ENCODE results near the gene EML6.

The EML6 gene

GRCh38 chr2:54954705-54955357, 231.4 kb downstream of the EML6 start:
- Histone ChIP-seq H3K4me3 (ENCODE audit: insufficient read depth, low read depth, low read length, poor library complexity, severe bottlenecking) (no peak overlapping the region), H3K27ac (ENCODE audit: insufficient read depth, low read length, poor library complexity, severe bottlenecking) (no peak overlapping the region), H3K9me3 (ENCODE audit: control insufficient read depth, low read length) (no peaks in the 10 kb centered on the region), H3K4me1 (ENCODE audit: control insufficient read depth, insufficient read depth, low read length, poor library complexity, severe bottlenecking) (no peaks in the 10 kb centered on the region), H3K27me3 (replicated peaks; ENCODE audit: control insufficient read depth, insufficient read depth, low read length, poor library complexity, severe bottlenecking) (no peaks in the 10 kb centered on the region), H3K36me3 (ENCODE audit: control insufficient read depth, insufficient read depth, low read length) (no peaks in the 10 kb centered on the region)
- DNase-seq: no peak

DNA sequence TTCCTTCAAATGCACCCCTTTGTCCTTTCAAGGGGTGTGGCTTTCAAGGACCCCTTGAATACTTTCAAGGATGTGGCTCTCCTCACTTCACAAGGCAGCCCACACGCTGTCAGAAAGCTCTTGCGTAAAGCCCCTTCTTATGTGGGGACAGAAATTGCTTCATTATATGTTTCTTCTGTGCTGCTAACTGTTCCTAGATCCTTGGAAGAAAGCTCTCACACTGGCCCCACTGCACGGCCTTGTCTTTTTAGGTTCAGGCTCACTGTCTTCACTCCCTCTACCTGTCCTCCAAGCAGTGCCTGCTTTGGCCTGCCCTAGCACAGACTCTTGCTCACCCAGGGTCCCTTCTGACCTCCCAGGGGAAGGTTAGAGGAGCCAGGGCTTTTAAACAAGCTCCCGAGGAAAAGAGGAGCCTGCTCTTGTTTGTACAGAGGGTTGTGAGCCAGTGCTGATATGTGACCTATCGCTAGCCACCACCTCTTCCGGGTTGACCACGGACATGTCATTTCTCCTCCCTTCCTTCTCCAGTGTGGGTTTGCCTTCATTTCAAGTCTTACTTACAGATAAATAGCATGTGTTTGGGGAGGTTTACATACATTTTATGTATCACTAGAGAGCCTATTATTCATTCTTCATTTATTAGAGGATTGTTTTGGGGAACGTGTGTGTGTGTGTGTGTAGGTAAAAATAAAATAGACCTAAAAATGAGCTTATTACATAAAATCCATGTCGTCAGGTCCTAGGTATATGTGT, 232.1 kb downstream of the EML6 start:
- no peak overlapping the region for H3K4me3 ChIP-seq (ENCODE audit: insufficient read depth, low read depth, low read length, poor library complexity, severe bottlenecking)
- DNase-seq: no peak
- H3K27ac ChIP-seq (ENCODE audit: insufficient read depth, low read length, poor library complexity, severe bottlenecking): no peak overlapping the region
- no peaks in the 10 kb centered on the region for H3K9me3 ChIP-seq (ENCODE audit: control insufficient read depth, low read length)
- H3K4me1 ChIP-seq (ENCODE audit: control insufficient read depth, insufficient read depth, low read length, poor library complexity, severe bottlenecking): no peaks in the 10 kb centered on the region
- H3K36me3 ChIP-seq (ENCODE audit: control insufficient read depth, insufficient read depth, low read length): no peaks in the 10 kb centered on the region
- no peaks in the 10 kb centered on the region for H3K27me3 ChIP-seq (replicated peaks; ENCODE audit: control insufficient read depth, insufficient read depth, low read length, poor library complexity, severe bottlenecking)

GRCh38 chr2:54956111-54956627, 232.7 kb downstream of the EML6 start:
- DNase-seq: no peak
- H3K4me3 ChIP-seq (ENCODE audit: insufficient read depth, low read depth, low read length, poor library complexity, severe bottlenecking): no peak overlapping the region
- no peaks in the 10 kb centered on the region for H3K36me3 ChIP-seq (ENCODE audit: control insufficient read depth, insufficient read depth, low read length)
- H3K9me3 ChIP-seq (ENCODE audit: control insufficient read depth, low read length): no peaks in the 10 kb centered on the region
- no peaks in the 10 kb centered on the region for H3K27me3 ChIP-seq (replicated peaks; ENCODE audit: control insufficient read depth, insufficient read depth, low read length, poor library complexity, severe bottlenecking)
- no peak overlapping the region for H3K27ac ChIP-seq (ENCODE audit: insufficient read depth, low read length, poor library complexity, severe bottlenecking)
- no peaks in the 10 kb centered on the region for H3K4me1 ChIP-seq (ENCODE audit: control insufficient read depth, insufficient read depth, low read length, poor library complexity, severe bottlenecking)

DNA sequence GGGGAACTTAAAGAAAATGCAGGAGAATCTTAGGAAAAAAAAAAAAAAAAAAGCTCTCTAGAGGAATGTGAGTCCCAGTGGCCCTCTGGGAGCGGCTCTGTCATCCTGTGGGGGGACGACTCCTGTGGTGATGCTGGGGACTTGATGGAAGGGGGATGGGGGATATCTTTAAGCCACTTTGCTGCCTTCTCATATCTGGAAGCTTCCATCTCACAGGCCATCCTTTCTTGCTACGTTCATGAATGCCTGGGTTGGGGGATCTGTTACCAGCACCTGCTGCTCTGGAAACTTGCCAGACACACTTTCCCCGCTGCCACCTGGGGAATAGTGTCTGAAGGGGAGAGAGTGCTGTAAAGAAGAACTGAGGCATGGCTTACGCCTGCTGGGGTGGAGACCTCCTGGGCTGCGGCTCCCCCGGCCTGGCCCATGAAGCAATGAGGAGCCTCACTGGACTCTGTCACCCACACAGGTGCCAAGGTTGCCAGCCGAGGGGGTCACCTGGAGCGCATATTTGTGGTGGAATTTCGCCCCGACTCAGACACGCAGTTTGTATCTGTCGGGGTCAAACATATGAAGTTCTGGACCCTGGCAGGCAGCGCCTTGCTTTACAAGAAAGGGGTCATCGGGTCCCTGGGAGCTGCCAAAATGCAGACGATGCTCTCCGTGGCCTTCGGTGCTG, 234.0 kb downstream of the EML6 start:
- no peaks in the 10 kb centered on the region for H3K9me3 ChIP-seq (ENCODE audit: control insufficient read depth, low read length)
- no peak overlapping the region for H3K27ac ChIP-seq (ENCODE audit: insufficient read depth, low read length, poor library complexity, severe bottlenecking)
- no peak for DNase-seq
- no peak overlapping the region for H3K4me3 ChIP-seq (ENCODE audit: insufficient read depth, low read depth, low read length, poor library complexity, severe bottlenecking)
- H3K36me3 ChIP-seq (ENCODE audit: control insufficient read depth, insufficient read depth, low read length): no peaks in the 10 kb centered on the region
- H3K4me1 ChIP-seq (ENCODE audit: control insufficient read depth, insufficient read depth, low read length, poor library complexity, severe bottlenecking): no peaks in the 10 kb centered on the region
- H3K27me3 ChIP-seq (replicated peaks; ENCODE audit: control insufficient read depth, insufficient read depth, low read length, poor library complexity, severe bottlenecking): no peaks in the 10 kb centered on the region

DNA sequence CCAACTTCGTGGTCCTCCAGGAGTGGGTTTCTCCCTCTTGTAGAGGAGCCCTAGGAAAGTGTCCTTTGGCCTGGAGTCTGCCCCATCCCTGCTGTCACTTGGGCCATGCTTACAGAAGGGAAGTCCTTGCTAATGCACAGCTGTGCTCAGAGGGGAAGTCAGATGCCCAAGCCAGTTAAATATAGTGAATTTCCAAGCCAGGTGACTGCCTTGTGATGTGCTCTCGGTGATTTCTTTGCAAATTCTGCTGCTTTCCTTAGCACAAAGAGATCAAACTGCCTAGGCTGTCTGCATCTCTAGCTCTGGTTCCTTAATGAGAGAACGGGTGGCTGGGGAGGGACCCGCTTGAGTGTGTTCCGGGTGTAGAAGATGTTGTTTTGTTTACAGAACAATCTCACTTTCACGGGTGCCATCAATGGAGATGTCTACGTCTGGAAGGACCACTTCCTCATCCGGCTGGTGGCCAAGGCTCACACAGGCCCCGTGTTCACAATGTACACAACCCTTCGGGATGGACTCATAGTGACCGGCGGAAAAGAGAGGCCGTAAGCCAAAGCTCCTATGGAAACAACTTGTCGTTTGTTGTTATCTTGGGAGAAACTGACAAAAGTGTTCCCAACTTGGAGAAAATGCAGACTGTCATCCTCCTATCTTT, 235.4 kb downstream of the EML6 start:
- no peaks in the 10 kb centered on the region for H3K4me1 ChIP-seq (ENCODE audit: control insufficient read depth, insufficient read depth, low read length, poor library complexity, severe bottlenecking)
- H3K9me3 ChIP-seq (ENCODE audit: control insufficient read depth, low read length): no peaks in the 10 kb centered on the region
- no peaks in the 10 kb centered on the region for H3K27me3 ChIP-seq (replicated peaks; ENCODE audit: control insufficient read depth, insufficient read depth, low read length, poor library complexity, severe bottlenecking)
- no peak for DNase-seq
- no peak overlapping the region for H3K27ac ChIP-seq (ENCODE audit: insufficient read depth, low read length, poor library complexity, severe bottlenecking)
- no peak overlapping the region for H3K4me3 ChIP-seq (ENCODE audit: insufficient read depth, low read depth, low read length, poor library complexity, severe bottlenecking)
- no peaks in the 10 kb centered on the region for H3K36me3 ChIP-seq (ENCODE audit: control insufficient read depth, insufficient read depth, low read length)

DNA sequence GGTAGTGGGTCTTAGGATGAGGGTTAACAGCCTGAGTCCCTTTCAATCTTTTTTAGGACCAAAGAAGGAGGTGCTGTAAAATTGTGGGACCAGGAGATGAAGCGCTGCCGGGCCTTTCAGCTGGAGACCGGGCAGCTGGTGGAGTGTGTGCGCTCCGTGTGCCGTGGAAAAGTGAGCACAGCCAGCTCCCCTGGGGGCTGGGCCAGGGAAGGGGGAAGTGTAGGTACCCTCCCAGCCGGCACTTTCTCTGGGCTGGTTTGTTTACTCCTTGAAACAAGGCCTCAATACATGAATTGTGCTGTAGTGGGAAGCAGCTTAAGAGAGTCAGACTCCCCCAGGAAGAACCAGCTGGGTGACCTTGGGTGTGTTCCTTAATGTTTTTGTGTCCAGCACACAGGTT, 236.7 kb downstream of the EML6 start:
- Histone ChIP-seq H3K4me1 (ENCODE audit: control insufficient read depth, insufficient read depth, low read length, poor library complexity, severe bottlenecking) (peaks cover 10% of the 10 kb centered on the region), H3K27ac (ENCODE audit: insufficient read depth, low read length, poor library complexity, severe bottlenecking) (no peak overlapping the region), H3K36me3 (ENCODE audit: control insufficient read depth, insufficient read depth, low read length) (no peaks in the 10 kb centered on the region), H3K4me3 (ENCODE audit: insufficient read depth, low read depth, low read length, poor library complexity, severe bottlenecking) (no peak overlapping the region), H3K9me3 (ENCODE audit: control insufficient read depth, low read length) (no peaks in the 10 kb centered on the region), H3K27me3 (replicated peaks; ENCODE audit: control insufficient read depth, insufficient read depth, low read length, poor library complexity, severe bottlenecking) (no peaks in the 10 kb centered on the region)
- no peak for DNase-seq

GRCh38 chr2:54962511-54962910, 239.0 kb downstream of the EML6 start:
- Histone ChIP-seq H3K4me3 (ENCODE audit: insufficient read depth, low read depth, low read length, poor library complexity, severe bottlenecking) (no peak overlapping the region), H3K27me3 (replicated peaks; ENCODE audit: control insufficient read depth, insufficient read depth, low read length, poor library complexity, severe bottlenecking) (no peaks in the 10 kb centered on the region), H3K4me1 (ENCODE audit: control insufficient read depth, insufficient read depth, low read length, poor library complexity, severe bottlenecking) (peaks cover 25% of the 10 kb centered on the region), H3K36me3 (ENCODE audit: control insufficient read depth, insufficient read depth, low read length) (no peaks in the 10 kb centered on the region), H3K9me3 (ENCODE audit: control insufficient read depth, low read length) (no peaks in the 10 kb centered on the region), H3K27ac (ENCODE audit: insufficient read depth, low read length, poor library complexity, severe bottlenecking) (no peak overlapping the region)
- DNase-seq: no peak

GRCh38 chr2:54962935-54963440, 239.5 kb downstream of the EML6 start:
- Histone ChIP-seq H3K36me3 (ENCODE audit: control insufficient read depth, insufficient read depth, low read length) (no peaks in the 10 kb centered on the region), H3K27ac (ENCODE audit: insufficient read depth, low read length, poor library complexity, severe bottlenecking) (no peak overlapping the region), H3K9me3 (ENCODE audit: control insufficient read depth, low read length) (no peaks in the 10 kb centered on the region), H3K27me3 (replicated peaks; ENCODE audit: control insufficient read depth, insufficient read depth, low read length, poor library complexity, severe bottlenecking) (no peaks in the 10 kb centered on the region), H3K4me1 (ENCODE audit: control insufficient read depth, insufficient read depth, low read length, poor library complexity, severe bottlenecking) (peaks cover 25% of the 10 kb centered on the region), H3K4me3 (ENCODE audit: insufficient read depth, low read depth, low read length, poor library complexity, severe bottlenecking) (no peak overlapping the region)
- no peak for DNase-seq

GRCh38 chr2:54963476-54963875, 240.0 kb downstream of the EML6 start:
- Histone ChIP-seq H3K4me1 (ENCODE audit: control insufficient read depth, insufficient read depth, low read length, poor library complexity, severe bottlenecking) (peaks cover 25% of the 10 kb centered on the region), H3K36me3 (ENCODE audit: control insufficient read depth, insufficient read depth, low read length) (no peaks in the 10 kb centered on the region), H3K9me3 (ENCODE audit: control insufficient read depth, low read length) (no peaks in the 10 kb centered on the region), H3K27me3 (replicated peaks; ENCODE audit: control insufficient read depth, insufficient read depth, low read length, poor library complexity, severe bottlenecking) (no peaks in the 10 kb centered on the region), H3K4me3 (ENCODE audit: insufficient read depth, low read depth, low read length, poor library complexity, severe bottlenecking) (no peak overlapping the region), H3K27ac (ENCODE audit: insufficient read depth, low read length, poor library complexity, severe bottlenecking) (no peak overlapping the region)
- DNase-seq: no peak
